SJSA1 (cell line): Measurements from ENCODE around the gene SLC9B1. TPM values are rescaled to one million over a fixed set of nuclear protein-coding genes. Genes with fewer than 3 reads are reported as not detected.
A peak's percentile ranks its signal among the peaks of the same experiment; 100 is the strongest.
"Not testable (repeated sequence)": the region's sequence is repeated elsewhere in the genome, so short reads cannot be mapped to it uniquely, and the experiment has no call there.

Experiments used
- DNase-seq, 2 experiments: peaks; one replicate each; pipeline ENCODE4 v3.0.0-alpha.2; 2015 to 2020; ENCODE audit warnings: low spot score in 2 of 2, low read depth in 1 of 2
- H3K27ac ChIP-seq: fragments of 250-450 bp; sonication (Bioruptor Pico); 2 replicates; pipeline ENCODE4 v1.5.1; 2020; ENCODE audit warnings: mild to moderate bottlenecking, moderate library complexity
- H3K27me3 ChIP-seq: fragments of 250-450 bp; sonication (Bioruptor Pico); replicated peaks from 2 replicates; pipeline ENCODE4 v1.5.1; 2020; ENCODE audit warnings: mild to moderate bottlenecking, moderate library complexity
- H3K36me3 ChIP-seq: fragments of 250-450 bp; sonication (Bioruptor Pico); 2 replicates; pipeline ENCODE4 v1.5.1; 2020; ENCODE audit warnings: mild to moderate bottlenecking
- H3K4me1 ChIP-seq: fragments of 250-450 bp; sonication (Bioruptor Pico); replicated peaks from 2 replicates; pipeline ENCODE4 v1.6.1; 2021; ENCODE audit warnings: mild to moderate bottlenecking
- H3K4me3 ChIP-seq: fragments of 250-450 bp; sonication (Bioruptor Pico); 2 replicates; pipeline ENCODE4 v1.5.1; 2020; ENCODE audit warnings: mild to moderate bottlenecking
- H3K9me3 ChIP-seq: fragments of 250-450 bp; sonication (Bioruptor Pico); replicated peaks from 2 replicates; pipeline ENCODE4 v1.5.1; 2020; ENCODE audit warnings: mild to moderate bottlenecking
- total RNA-seq: library from RNA; depleted of rRNA; stranded (reverse); fragments of >200 nt; shearing (Covaris generic); gene quantifications from 2 replicates; pipeline ENCODE4 v1.2.3, GENCODE V29; 2014

Gene SLC9B1
- total RNA-seq, 1 experiment from 2014 or later, result 1.5 TPM

DNA sequence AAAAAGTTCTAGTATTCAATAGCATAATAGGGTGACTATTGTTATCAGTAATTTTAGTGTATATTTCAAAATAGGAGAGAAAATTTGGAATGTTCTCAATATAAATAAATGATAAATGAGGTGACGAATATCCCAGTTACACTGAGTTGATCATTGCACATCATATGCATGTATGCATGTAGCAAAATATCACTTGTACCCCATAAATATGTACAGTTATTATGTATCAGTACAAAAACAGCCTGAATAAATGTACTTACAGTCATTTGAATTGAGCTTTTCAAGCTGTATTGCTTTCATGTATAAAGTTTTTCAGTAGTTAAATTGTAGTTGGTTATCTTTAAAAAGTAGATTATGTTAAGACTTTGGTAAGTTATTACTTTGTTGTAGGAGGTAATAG lies 138.2 kb downstream of the SLC9B1 start:
- Histone ChIP-seq H3K4me3 (no peak overlapping the region), H3K27me3 (no peaks in the 10 kb centered on the region), H3K36me3 (peaks cover 22% of the 10 kb centered on the region), H3K4me1 (no peaks in the 10 kb centered on the region), H3K9me3 (0 out of 2 replicates have a peak, but pooled peaks cover 3% of the 10 kb centered on the region), H3K27ac (no peak overlapping the region)
- DNase-seq, result no peak

DNA sequence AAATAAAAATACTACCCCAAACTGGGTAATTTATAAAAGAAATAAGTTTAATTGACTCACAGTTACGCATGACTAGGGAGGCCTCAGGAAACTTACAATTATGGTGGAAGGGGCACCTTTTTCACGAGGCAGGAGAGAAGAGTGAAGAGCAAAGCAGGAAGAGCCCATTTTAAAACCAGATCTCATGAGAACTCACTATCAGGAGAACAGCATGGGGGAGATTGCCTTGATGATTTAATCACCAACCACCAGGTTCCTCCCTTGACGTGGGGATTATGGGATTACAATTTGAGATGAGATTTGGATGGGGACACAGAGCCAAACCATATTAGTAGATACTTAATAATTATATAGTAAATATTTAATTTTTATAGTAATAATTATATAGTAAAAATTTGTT lies 140.6 kb downstream of the SLC9B1 start:
- H3K4me1 ChIP-seq, result no peaks in the 10 kb centered on the region
- 0 out of 2 replicates have a peak, but pooled peaks cover 3% of the 10 kb centered on the region for H3K9me3 ChIP-seq
- H3K27me3 ChIP-seq, result no peaks in the 10 kb centered on the region
- H3K27ac ChIP-seq, result no peak overlapping the region
- H3K4me3 ChIP-seq, result no peak overlapping the region
- peaks cover 31% of the 10 kb centered on the region for H3K36me3 ChIP-seq
- DNase-seq, result no peak

DNA sequence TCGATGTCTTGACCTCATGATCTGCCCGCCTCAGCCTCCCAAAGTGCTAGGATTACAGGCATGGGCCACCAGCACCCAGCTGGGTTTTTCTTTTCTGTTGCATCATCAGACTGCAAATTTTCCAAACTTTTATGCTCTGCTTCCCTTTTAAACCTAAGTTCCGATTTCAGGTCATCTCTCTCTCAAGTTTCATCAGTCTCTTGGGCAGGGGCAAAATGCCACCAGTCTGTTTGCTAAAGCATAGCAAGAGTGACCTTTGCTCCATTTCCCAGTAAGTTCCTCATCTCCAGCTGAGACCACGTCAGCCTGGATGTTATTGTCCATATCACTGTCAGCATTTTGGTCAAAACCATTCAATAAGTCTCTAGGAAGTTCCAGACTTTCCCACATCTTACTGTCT lies 141.2 kb downstream of the SLC9B1 start:
- H3K27ac ChIP-seq, DNase-seq, H3K27me3 ChIP-seq, H3K9me3 ChIP-seq, H3K4me3 ChIP-seq, H3K4me1 ChIP-seq: not testable (repeated sequence)
- peaks cover 31% of the 10 kb centered on the region for H3K36me3 ChIP-seq

DNA sequence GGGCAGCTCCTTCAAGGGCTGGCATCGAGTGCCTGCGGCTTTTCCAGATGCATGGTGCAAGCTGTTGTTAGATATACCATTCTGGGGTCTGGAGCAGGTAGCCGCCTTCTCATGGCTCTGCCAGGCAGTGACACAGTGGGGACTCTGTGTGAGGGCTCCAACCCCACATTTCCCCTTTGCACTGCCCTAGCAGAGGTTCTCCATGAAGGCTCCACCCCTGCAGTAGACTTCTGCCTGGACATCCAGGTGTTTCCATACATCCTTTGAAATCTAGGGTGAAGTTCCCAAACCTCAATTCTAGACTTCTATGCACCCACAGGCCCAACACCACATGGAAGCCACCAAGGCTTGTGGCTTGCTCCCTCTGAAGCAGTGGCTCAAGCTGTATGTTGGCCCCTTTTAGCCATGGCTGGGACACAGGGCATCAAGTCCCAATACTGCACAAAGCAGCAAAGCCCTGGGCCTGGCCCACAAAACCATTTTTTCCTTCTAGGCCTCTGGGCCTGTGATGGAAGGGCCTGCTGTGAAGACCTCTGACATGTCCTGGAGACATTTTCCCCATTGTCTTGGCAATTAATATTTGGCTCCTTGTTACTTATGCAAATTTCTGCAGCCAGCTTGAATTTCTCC lies 141.9 kb downstream of the SLC9B1 start:
- DNase-seq, H3K4me3 ChIP-seq, H3K27ac ChIP-seq, H3K4me1 ChIP-seq, H3K9me3 ChIP-seq, H3K27me3 ChIP-seq: not testable (repeated sequence)
- peaks cover 31% of the 10 kb centered on the region for H3K36me3 ChIP-seq

DNA sequence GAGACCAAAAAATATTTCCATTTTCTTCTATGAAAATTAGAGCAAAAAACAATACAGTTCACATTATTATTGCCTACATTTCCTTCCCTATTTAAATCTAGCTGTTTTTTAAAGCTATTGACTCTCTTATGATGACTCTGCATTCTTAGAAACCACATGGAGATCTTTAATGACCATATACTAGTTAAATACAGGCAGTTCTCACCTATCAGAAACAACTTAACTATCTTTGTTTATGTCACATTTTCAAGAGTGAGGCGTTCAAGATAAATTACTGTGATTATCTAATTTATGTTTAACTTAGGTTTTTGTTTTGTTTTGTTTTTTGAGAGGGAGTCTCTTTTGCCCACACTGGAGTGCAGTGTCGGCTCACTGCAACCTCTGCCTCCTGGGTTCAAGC lies 147.7 kb downstream of the SLC9B1 start:
- H3K4me1 ChIP-seq, result peaks cover 6% of the 10 kb centered on the region; the same call in 1 of the 2 replicates
- H3K27me3 ChIP-seq, result no peaks in the 10 kb centered on the region
- H3K27ac ChIP-seq, result no peak overlapping the region
- no peak for DNase-seq
- peaks cover 15% of the 10 kb centered on the region for H3K36me3 ChIP-seq
- no peak overlapping the region for H3K4me3 ChIP-seq
- H3K9me3 ChIP-seq, result no peaks in the 10 kb centered on the region

DNA sequence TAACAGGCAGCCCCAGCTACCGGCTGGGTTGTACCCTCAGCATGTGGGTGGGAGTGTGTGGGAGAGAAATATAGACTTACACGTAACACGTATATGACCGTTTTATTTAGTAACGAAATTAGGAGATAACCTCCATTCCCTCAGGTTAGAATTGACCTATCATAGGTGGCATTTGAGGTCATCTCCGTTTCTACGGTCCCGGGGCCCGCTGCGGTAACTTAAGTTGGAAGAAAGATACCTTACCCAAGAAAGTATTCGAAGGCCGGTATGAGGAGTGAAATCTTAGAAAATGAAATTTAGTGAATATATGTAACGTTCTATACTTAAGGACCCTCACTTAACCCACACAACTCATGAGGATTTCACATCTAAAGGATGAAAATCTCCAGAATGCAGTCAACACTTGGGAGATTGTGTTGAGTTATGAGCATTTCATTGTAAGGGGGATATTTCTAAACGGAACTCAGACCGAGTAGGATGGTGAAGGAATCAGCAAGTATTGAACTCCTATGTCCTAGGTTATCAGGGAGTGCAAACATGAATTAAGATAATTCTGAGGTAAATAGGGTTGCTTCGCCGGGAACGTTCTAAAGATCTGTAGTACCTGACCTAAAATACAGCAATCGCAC lies 149.8 kb downstream of the SLC9B1 start:
- H3K27ac ChIP-seq, result peak overlapping the region; percentile 88
- H3K36me3 ChIP-seq, result peaks cover 3% of the 10 kb centered on the region; the same call in 1 of the 2 replicates
- peak overlapping the region; percentile 66 for H3K4me3 ChIP-seq
- H3K4me1 ChIP-seq, result peaks cover 6% of the 10 kb centered on the region; the same call in 1 of the 2 replicates
- DNase-seq, result no peak
- no peaks in the 10 kb centered on the region for H3K9me3 ChIP-seq
- H3K27me3 ChIP-seq, result no peaks in the 10 kb centered on the region

DNA sequence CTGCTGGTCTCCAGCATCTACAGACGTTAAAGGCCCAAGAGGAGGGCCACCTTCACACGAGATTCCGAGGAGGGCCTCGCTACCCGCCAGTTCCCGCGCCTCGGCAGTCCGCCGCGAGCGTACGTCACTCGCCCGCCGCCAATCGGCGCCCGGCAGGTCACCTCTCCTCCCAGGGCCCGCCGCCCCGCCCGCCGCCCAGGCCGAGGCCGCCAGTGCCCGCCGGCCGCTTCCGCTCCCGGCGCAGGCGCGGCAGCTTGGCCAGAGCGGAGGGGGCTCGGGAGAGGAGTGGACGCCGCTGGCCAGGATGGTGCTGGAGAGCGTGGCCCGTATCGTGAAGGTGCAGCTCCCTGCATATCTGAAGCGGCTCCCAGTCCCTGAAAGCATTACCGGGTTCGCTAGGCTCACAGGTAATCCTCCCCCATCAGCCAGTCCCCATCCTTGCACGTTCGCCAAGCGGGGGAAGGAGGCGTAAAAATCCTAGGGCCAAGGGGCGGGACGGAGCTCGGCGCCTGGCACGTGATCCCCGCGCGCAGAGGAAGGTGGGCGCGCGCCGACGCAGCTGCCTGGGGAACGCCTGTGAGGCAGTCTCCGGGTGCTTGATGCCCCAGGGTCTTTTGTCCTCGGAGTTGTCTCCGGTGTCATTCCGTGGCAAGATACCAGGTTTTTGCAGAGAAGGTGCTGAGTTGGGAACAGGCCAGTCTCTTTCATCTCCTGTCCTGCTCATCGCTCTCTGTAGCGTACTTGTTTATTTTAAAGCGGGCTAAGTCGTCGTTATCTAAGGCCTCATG lies 150.5 kb downstream of the SLC9B1 start, which contains the start of gene CISD2:
Gene CISD2 (plus strand): TSS at position 212 of the 788 bp plus-strand sequence. CDS start 93 bp downstream, at position 305.
- peak within 1 kb of the TSS; percentile 88 for H3K27ac ChIP-seq
- H3K4me3 ChIP-seq, result peak within 1 kb of the TSS; percentile 66
- DNase-seq, result peak; percentile 91 to 96
- no peaks in the 10 kb centered on the region for H3K36me3 ChIP-seq
- H3K4me1 ChIP-seq, result peaks cover 6% of the 10 kb centered on the region; the same call in 1 of the 2 replicates
- H3K9me3 ChIP-seq, result no peaks in the 10 kb centered on the region
- no peaks in the 10 kb centered on the region for H3K27me3 ChIP-seq

DNA sequence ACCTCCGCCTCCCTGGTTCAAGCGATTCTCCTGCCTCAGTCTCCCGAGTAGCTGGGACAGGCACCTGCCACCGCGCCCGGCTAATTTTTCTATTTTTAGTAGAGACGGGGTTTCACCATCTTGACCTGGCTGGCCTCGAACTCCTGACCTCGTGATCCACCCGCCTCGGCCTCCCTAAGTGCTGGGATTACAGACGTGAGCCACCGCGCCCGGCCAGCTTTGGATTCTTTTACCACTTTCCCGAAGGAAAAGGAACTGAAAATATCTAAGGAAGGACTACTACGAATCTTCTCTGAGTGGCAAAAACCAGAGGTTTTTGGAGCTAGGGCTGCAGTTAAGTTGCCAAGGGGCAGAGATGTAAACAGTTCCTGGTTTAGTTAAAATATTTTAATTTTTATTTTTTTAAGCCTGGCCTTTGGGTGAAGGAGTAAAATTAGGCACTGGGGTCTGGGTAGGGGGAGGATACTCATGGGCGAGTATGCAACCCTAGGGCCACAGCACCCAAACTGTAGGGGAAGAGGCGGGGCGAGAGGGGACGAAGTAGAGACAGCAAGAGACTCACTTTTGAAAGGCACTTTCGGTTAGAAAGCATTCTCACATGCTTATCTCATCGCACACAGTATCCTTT lies 151.2 kb downstream of the SLC9B1 start:
- Histone ChIP-seq H3K36me3 (no peaks in the 10 kb centered on the region), H3K27me3 (no peaks in the 10 kb centered on the region), H3K9me3 (no peaks in the 10 kb centered on the region), H3K4me3 (peak overlapping the region; percentile 66), H3K27ac (peak overlapping the region; percentile 88), H3K4me1 (peaks cover 6% of the 10 kb centered on the region; the same call in 1 of the 2 replicates)
- no peak for DNase-seq

DNA sequence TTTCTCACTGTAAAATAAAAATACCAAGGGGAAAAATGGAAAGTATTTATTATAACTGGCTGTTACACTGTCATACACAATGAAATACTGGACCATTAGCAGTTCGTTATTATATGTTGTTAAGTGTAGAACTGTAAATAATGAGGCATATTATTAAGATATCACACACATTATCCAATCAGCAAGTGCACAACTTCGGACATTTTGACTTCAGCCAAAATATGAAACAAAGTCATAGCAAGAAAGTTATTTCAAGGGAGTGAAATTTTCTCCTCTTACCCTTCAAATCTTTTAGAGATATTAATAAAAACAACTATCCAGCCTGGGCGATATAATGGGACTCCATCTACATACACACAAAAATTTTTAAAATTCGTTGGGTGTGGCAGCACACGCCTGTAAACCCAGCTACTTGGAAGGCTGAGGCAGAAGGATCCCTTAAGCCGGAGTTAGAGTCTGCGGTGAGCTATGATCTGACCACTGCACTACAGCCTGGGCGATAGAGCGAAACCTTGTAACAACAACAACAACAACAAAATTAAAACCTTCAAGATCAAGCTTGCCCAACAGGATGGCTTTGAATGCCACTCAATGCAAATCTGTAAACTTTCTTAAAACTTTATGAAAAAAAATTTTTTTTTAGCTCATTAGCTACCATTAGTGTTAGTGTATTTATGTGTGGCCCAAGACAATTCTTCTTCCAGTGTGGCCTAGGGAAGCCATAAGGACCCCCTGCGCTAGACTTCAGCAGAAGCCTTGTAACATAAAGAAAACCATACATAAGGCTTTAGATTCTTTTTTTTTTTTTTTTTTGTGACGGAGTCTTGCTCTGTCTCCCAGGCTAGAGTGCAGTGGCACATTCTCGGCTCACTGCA lies 152.0 kb downstream of the SLC9B1 start:
- Histone ChIP-seq H3K27ac (peak overlapping the region; percentile 88; the same call in 1 of the 2 replicates), H3K27me3 (no peaks in the 10 kb centered on the region), H3K36me3 (no peaks in the 10 kb centered on the region), H3K4me1 (peaks cover 6% of the 10 kb centered on the region; the same call in 1 of the 2 replicates), H3K4me3 (peak overlapping the region; percentile 66), H3K9me3 (no peaks in the 10 kb centered on the region)
- DNase-seq, result no peak

DNA sequence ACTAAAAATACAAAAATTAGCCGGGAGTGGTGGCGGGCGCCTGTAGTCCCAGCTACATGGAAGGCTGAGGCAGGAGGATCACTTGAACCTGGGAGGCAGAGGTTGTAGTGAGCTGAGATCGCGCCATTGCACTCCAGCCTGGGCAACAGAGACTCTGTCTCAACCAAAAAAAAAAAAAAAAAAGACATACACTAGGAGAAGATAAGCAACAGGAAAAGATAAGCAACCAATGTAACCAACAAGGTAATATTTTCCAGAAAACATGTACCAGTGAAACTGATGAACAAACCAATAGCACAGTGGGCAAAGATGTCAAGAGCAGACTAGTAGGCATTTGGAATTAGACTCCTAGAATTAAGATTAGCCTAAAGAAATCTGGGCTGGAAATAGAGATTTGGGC lies 154.2 kb downstream of the SLC9B1 start:
- H3K36me3 ChIP-seq, H3K27ac ChIP-seq, H3K27me3 ChIP-seq, H3K9me3 ChIP-seq, H3K4me1 ChIP-seq, H3K4me3 ChIP-seq, DNase-seq: not testable (repeated sequence)

DNA sequence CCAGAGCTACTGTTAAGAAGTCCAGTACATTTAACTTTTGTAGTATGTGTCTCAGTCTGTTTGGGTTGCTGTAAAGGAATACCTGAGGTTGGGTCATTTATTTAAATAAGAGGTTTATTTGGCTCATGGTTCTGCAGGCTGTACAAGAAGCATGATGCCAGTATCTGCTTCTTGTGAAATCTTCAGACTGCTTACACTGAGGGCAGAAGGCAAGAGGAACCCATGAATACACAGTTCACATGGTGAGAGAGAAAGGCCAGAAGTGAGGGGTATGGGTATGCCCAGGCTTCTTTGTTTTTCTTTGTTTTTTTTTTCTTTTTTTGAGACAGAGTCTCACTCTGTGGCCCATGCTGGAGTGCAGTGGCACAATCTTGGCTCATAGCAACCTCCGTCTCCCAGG lies 156.8 kb downstream of the SLC9B1 start:
- peaks cover 1% of the 10 kb centered on the region; the same call in 1 of the 2 replicates for H3K4me1 ChIP-seq
- DNase-seq, result no peak
- H3K4me3 ChIP-seq, result no peak overlapping the region
- no peaks in the 10 kb centered on the region for H3K36me3 ChIP-seq
- no peak overlapping the region for H3K27ac ChIP-seq
- peaks cover 10% of the 10 kb centered on the region for H3K9me3 ChIP-seq
- H3K27me3 ChIP-seq, result no peaks in the 10 kb centered on the region

DNA sequence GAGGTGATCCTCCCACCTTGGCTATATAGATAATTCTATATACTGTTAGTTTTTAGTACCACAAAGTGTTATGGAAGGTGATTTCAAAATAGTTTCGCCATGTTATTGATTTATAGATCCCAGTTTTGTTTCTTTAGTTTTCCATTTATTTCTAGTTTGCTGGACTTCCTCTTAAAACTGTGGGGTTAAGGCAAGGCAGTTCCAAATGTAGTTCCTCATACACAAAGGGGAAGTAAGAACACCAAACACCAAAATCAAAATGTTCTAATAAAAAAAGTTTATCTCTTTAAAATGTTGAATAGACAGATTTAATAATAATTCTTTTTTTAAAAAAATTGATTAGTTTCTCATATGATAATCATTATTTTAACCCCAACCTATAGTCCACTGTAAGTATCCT lies 157.5 kb downstream of the SLC9B1 start:
- peaks cover 10% of the 10 kb centered on the region for H3K9me3 ChIP-seq
- no peak overlapping the region for H3K4me3 ChIP-seq
- no peaks in the 10 kb centered on the region for H3K27me3 ChIP-seq
- H3K27ac ChIP-seq, result no peak overlapping the region
- no peaks in the 10 kb centered on the region for H3K36me3 ChIP-seq
- DNase-seq, result no peak
- no peaks in the 10 kb centered on the region for H3K4me1 ChIP-seq
